Endothelial cell (in vitro differentiated cells): ENCODE measurements around the gene PHACTR1. TPM values are rescaled to one million over a fixed set of nuclear protein-coding genes. Genes with fewer than 3 reads are reported as not detected.

Source experiments
- DNase-seq: peaks from one replicate; pipeline ENCODE4 v3.0.0; 2021; ENCODE audit warnings: low spot score
- H3K27ac Mint-ChIP-seq: one replicate; pipeline ENCODE4 v1.8.0; 2021; ENCODE audit warnings: mixed read lengths, inconsistent platforms; ENCODE audit not compliant: unreplicated experiment
- H3K27me3 Mint-ChIP-seq: one replicate; pipeline ENCODE4 v1.8.0; 2021; ENCODE audit warnings: mild to moderate bottlenecking, moderate library complexity, mixed read lengths, inconsistent platforms; ENCODE audit not compliant: unreplicated experiment
- H3K36me3 Mint-ChIP-seq: one replicate; pipeline ENCODE4 v1.8.0; 2021; ENCODE audit warnings: mild to moderate bottlenecking, low read depth, mixed read lengths, inconsistent platforms; ENCODE audit not compliant: unreplicated experiment
- H3K4me1 Mint-ChIP-seq: one replicate; pipeline ENCODE4 v1.8.0; 2021; ENCODE audit warnings: mild to moderate bottlenecking, mixed read lengths, inconsistent platforms; ENCODE audit not compliant: unreplicated experiment
- H3K4me3 Mint-ChIP-seq: one replicate; pipeline ENCODE4 v1.8.0; 2021; ENCODE audit warnings: mild to moderate bottlenecking, mixed read lengths, inconsistent platforms; ENCODE audit not compliant: unreplicated experiment
- H3K9me3 Mint-ChIP-seq: one replicate; pipeline ENCODE4 v1.8.0; 2021; ENCODE audit warnings: mixed read lengths, inconsistent platforms; ENCODE audit not compliant: unreplicated experiment
- CTCF ChIP-seq: fragments of 200-600 bp; sonication (generic); IDR thresholded peaks from one replicate; pipeline ENCODE4 v1.5.0; 2021; ENCODE audit warnings: antibody characterized with exemption; ENCODE audit not compliant: unreplicated experiment
- total RNA-seq: library from RNA; stranded (reverse); fragmentation: NEBNext Ultra II Directional; extraction: Animal tissue kit (Norgen Biotek cat#: 25700); gene quantifications from one replicate; pipeline ENCODE4 v1.2.1, GENCODE V29; 2021; ENCODE audit not compliant: unreplicated experiment

The PHACTR1 gene
- total RNA-seq, 1 donor from 2014 or later = 39.9 TPM

- TF ChIP-seq CTCF = no peak
- H3K9me3 Mint-ChIP-seq = no peaks in the 10 kb centered on the region
- H3K27ac Mint-ChIP-seq = no peak overlapping the region
- no peak for DNase-seq
- H3K27me3 Mint-ChIP-seq = no peaks in the 10 kb centered on the region
- peaks cover 5% of the 10 kb centered on the region for H3K36me3 Mint-ChIP-seq
- H3K4me1 Mint-ChIP-seq = no peaks in the 10 kb centered on the region
- no peak overlapping the region for H3K4me3 Mint-ChIP-seq
These were observed 271.2 kb downstream of the PHACTR1 start for GRCh38 chr6:12987783-12988182.

GRCh38 chr6:12990162-12990561, 273.6 kb downstream of the PHACTR1 start:
- Mint-ChIP-seq H3K4me1 (no peaks in the 10 kb centered on the region), H3K36me3 (peaks cover 5% of the 10 kb centered on the region)

GRCh38 chr6:12991435-12991834, 274.9 kb downstream of the PHACTR1 start:
- Mint-ChIP-seq H3K9me3 (peaks cover 4% of the 10 kb centered on the region), H3K27ac (no peak overlapping the region), H3K27me3 (no peaks in the 10 kb centered on the region), H3K4me1 (no peaks in the 10 kb centered on the region), H3K36me3 (peaks cover 5% of the 10 kb centered on the region), H3K4me3 (no peak overlapping the region)
- TF ChIP-seq CTCF = no peak
- DNase-seq = no peak

More at GRCh38 chr6:12990162-12990561, 273.6 kb downstream of the PHACTR1 start:
- Mint-ChIP-seq H3K27ac (no peak overlapping the region), H3K4me3 (no peak overlapping the region), H3K9me3 (peaks cover 4% of the 10 kb centered on the region), H3K27me3 (no peaks in the 10 kb centered on the region)
- TF ChIP-seq CTCF = no peak
- DNase-seq = no peak

- TF ChIP-seq CTCF = no peak
- no peak overlapping the region for H3K4me3 Mint-ChIP-seq
- peaks cover 5% of the 10 kb centered on the region for H3K36me3 Mint-ChIP-seq
- H3K9me3 Mint-ChIP-seq = peaks cover 4% of the 10 kb centered on the region
- no peak for DNase-seq
- H3K4me1 Mint-ChIP-seq = no peaks in the 10 kb centered on the region
- H3K27ac Mint-ChIP-seq = no peak overlapping the region
- no peaks in the 10 kb centered on the region for H3K27me3 Mint-ChIP-seq
These were observed 276.2 kb downstream of the PHACTR1 start for GRCh38 chr6:12992770-12993169.

- H3K4me3 Mint-ChIP-seq = no peak overlapping the region
- no peaks in the 10 kb centered on the region for H3K4me1 Mint-ChIP-seq
- H3K27ac Mint-ChIP-seq = no peak overlapping the region
- no peaks in the 10 kb centered on the region for H3K27me3 Mint-ChIP-seq
- no peak for TF ChIP-seq CTCF
- peaks cover 5% of the 10 kb centered on the region for H3K36me3 Mint-ChIP-seq
- DNase-seq = no peak
- H3K9me3 Mint-ChIP-seq = peaks cover 4% of the 10 kb centered on the region
These were observed 276.8 kb downstream of the PHACTR1 start for GRCh38 chr6:12993283-12993898.
